LHCN-M2 (cell line): ENCODE results near the gene NR5A2. TPM values are rescaled to one million over a fixed set of nuclear protein-coding genes. Genes with fewer than 3 reads are reported as not detected.
"Not testable (repeated sequence)": the region's sequence is repeated elsewhere in the genome, so short reads cannot be mapped to it uniquely, and the experiment has no call there.

Source experiments
- DNase-seq: peaks from one replicate; pipeline ENCODE4 v3.0.0-alpha.2; 2012; ENCODE audit warnings: low read depth
- total RNA-seq: library from RNA; depleted of rRNA; stranded (reverse); fragments of >200 nt; gene quantifications from 2 replicates; pipeline ENCODE4 v1.2.3, GENCODE V29; 2014

The NR5A2 gene
- total RNA-seq, 1 experiment from 2014 or later = not detected

DNA sequence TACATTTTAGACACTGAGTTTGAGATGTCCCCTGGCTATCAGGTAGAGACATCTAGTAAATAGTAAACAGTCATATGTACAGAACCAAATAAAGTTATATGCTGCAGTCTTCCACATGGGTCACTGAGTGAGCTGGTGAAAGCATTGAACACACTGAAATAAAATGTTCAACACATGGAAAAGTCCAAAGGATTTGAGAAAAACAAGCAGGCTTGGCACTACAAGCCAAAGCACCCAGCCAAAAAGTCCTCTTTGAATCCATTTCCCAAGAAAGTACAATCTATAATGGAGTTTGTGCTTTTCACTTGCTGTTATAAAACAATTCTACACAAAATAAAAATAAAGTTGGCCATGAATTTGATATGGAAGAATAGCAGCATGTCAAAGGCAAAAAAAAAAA is 135.4 kb downstream of the NR5A2 start:
- DNase-seq = no peak

- no peak for DNase-seq
These were observed 136.4 kb downstream of the NR5A2 start for GRCh38 chr1:200163911-200164310.

GRCh38 chr1:200165493-200166220 is 138.1 kb downstream of the NR5A2 start:
- no peak for DNase-seq

- DNase-seq = no peak
These were observed 138.9 kb downstream of the NR5A2 start for GRCh38 chr1:200166411-200166810.

- DNase-seq = no peak
These were observed 141.4 kb downstream of the NR5A2 start for GRCh38 chr1:200168926-200169325.

GRCh38 chr1:200172311-200172710 is 144.8 kb downstream of the NR5A2 start:
- peak; percentile 13 for DNase-seq

- DNase-seq = no peak
These were observed 145.6 kb downstream of the NR5A2 start for GRCh38 chr1:200173097-200173618.

DNA sequence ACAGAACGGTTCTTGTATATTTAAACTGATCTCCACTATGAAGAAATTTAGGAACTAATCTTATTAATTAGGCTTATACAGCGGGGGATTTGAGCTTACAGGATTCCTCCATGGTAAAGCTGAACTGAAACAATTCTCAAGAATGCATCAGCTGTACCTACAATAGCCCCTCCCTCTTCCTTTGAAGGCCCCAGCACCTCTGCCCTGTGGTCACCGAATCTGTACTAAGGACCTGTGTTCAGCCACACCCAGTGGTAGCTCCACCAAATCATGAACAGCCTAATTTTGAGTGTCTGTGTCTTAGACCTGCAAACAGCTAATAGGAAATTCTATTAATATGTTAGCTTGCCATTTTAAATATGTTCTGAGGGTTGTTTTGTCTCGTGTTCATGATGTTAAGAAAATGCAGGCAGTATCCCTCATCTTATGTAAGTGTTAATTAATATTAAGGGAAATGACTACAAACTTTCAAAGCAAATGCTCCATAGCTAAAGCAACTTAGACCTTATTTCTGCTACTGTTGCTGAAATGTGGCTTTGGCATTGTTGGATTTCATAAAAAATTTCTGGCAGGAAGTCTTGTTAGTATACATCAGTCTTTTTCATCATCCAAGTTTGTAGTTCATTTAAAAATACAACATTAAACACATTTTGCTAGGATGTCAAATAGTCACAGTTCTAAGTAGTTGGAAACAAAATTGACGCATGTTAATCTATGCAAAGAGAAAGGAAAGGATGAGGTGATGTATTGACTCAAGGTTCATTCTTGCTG is 147.2 kb downstream of the NR5A2 start:
- no peak for DNase-seq

GRCh38 chr1:200176181-200176580 is 148.7 kb downstream of the NR5A2 start:
- no peak for DNase-seq

DNA sequence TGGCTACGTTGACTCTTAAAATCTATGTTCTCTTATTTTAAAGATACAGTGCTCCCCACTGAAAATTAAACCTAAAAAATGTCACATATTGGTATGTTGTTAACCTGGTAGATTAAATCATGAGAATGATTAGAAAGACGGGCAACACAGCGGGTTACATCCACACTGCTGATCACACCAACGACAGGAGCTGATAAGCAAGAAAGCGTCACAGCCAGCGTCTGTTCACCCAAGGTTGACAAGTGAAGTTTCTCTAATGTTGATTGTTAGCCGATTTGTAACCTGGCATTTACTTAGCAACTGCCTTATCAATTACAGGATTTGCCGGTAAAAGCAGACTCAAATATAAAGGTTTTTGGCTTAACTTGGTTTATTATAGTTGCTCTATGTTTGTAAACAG is 149.3 kb downstream of the NR5A2 start:
- no peak for DNase-seq

DNA sequence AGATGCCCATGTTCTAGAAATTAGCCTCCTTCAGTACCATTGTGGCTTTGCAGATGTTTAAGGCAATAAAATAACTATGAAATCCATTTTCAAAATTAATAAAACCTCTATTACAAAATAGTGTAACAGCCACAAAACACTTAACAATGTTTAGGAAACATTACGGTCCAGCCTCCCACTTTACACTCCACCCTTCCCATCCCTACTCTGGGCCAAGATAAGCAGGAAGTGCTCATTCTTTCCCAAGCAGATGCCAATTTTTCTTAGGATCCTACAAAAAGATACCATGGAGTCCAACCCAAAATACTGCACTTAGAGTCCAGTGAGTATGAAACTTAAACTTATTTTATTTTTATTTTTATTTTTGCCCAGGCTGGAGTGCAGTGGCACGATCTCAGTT is 150.8 kb downstream of the NR5A2 start:
- no peak for DNase-seq

GRCh38 chr1:200179126-200179780 is 151.7 kb downstream of the NR5A2 start:
- no peak for DNase-seq

- no peak for DNase-seq
These were observed 152.3 kb downstream of the NR5A2 start for GRCh38 chr1:200179781-200180160.

- peak; percentile 70 for DNase-seq
These were observed 153.3 kb downstream of the NR5A2 start for GRCh38 chr1:200180821-200181220.

- no peak for DNase-seq
These were observed 154.4 kb downstream of the NR5A2 start for GRCh38 chr1:200181861-200182260.

GRCh38 chr1:200182701-200183100 is 155.2 kb downstream of the NR5A2 start:
- DNase-seq = no peak

DNA sequence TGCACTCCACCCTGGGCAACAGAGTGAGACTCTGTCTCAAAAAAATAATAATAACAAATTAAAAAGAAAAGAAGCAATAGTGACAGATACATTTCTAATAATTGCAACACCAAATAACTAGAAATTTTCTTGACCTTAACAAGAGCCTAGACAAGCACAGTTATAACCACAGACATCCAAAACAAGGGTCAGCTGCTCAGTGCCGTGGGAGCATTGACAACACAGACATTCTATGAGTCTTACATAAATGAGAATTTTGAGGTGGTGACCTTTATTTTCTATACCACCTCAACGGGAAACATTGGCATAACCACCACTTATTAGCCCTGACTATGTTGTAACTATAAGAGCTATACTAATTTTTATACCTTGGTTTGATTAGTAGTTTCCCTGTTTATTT is 156.1 kb downstream of the NR5A2 start:
- peak; percentile 44 for DNase-seq

GRCh38 chr1:200184196-200184595 is 156.7 kb downstream of the NR5A2 start:
- DNase-seq = peak; percentile 94

- DNase-seq = not testable (repeated sequence)
These were observed 157.7 kb downstream of the NR5A2 start for GRCh38 chr1:200185191-200185590.

DNA sequence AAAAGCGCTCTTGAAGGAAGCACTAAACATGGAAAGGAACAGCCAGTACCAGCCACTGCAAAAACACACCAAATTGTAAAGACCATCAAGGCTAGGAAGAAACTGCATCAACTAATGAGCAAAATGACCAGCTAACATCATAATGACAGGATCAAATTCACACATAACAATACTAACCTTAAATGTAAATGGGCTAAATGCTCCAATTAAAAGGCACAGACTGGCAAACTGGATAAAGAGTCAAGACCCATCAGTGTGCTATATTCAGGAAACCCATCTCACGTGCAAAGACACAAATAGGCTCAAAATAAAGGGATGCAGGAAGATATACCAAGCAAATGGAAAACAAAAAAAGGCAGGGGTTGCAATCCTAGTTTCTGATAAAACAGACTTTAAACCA is 159.8 kb downstream of the NR5A2 start:
- not testable (repeated sequence) for DNase-seq

DNA sequence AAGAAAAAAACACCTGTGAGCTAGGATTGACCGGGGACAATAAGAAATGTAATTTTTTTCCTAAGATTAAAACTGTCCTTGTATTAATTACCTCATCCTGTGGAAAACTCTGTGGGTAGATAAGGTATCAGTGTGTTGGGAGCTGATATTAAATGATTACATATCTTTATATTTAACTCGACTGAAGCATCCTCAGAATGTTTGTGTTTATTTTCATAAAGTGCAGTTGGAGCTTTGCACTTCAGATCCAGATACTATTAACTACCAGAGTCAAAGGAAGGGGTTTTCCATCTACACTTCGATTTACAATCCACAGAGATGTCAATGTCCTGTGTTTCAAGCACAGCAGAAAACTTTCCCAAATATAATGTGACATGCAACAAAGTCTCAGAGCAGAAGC is 164.5 kb downstream of the NR5A2 start:
- no peak for DNase-seq

- DNase-seq = no peak
These were observed 167.0 kb downstream of the NR5A2 start for GRCh38 chr1:200194477-200194876.
